Sigmoid colon (tissue), 7 donors: ENCODE measurements around the gene CTIF. TPM values are rescaled to one million over a fixed set of nuclear protein-coding genes. Genes with fewer than 3 reads are reported as not detected.

Experiments
- DNase-seq: peaks from one replicate; pipeline ENCODE4 v3.0.0-alpha.2; 2019
- H3K27ac ChIP-seq, 4 donors: fragments of 200-600 bp; sonication (generic); one replicate each; pipeline ENCODE4 v1.5.1; 2016 to 2019; ENCODE audit warnings: mild to moderate bottlenecking in 1 of 4
- H3K27me3 ChIP-seq, 3 donors: fragments of 200-600 bp; sonication (generic); one replicate each; pipeline ENCODE4 v1.5.1; 2019; ENCODE audit warnings: mild to moderate bottlenecking in 1 of 3
- H3K36me3 ChIP-seq, 4 donors: fragments of 200-600 bp; sonication (generic); one replicate each; pipeline ENCODE4 v1.5.1; 2016 to 2019
- H3K4me1 ChIP-seq, 4 donors: fragments of 200-600 bp; sonication (generic); one replicate each; pipeline ENCODE4 v1.5.1; 2017 to 2019
- H3K4me3 ChIP-seq, 4 donors: fragments of 200-600 bp; sonication (generic); one replicate each; pipeline ENCODE4 v1.5.1; 2017 to 2019; ENCODE audit warnings: mild to moderate bottlenecking in 2 of 4, moderate library complexity in 1 of 4
- H3K9me3 ChIP-seq, 4 donors: fragments of 200-600 bp in 3 of 4; sonication (generic) in 3 of 4; one replicate each; pipeline versions ENCODE4 v1.5.1 to v1.6.1; 2013 to 2019
- EP300 ChIP-seq, 4 donors: sonication (generic); formaldehyde crosslinking; IDR thresholded peaks; one replicate each; pipeline ENCODE4 v1.6.1; 2017; ENCODE audit warnings: antibody characterized with exemption in 4 of 4
- POLR2A ChIP-seq, 2 donors: fragments of 450-650 bp; IDR thresholded peaks; one replicate each; pipeline ENCODE4 v1.6.1; 2016; ENCODE audit warnings: antibody characterized with exemption in 2 of 2, mild to moderate bottlenecking in 2 of 2, moderate library complexity in 2 of 2
- POLR2AphosphoS5 ChIP-seq, 4 donors: sonication (generic); formaldehyde crosslinking; IDR thresholded peaks; one replicate each; pipeline ENCODE4 v1.6.1; 2017; ENCODE audit warnings: antibody characterized with exemption in 4 of 4
- WGBS, 2 donors: extraction: QIAGEN DNeasy Blood & Tissue Kit; methylation state at CpG; one replicate each; pipeline ENCODE4 v1.1.7; 2013; 5-methylcytosine and 5-hydroxymethylcytosine counted together
- intact Hi-C: fragments of 100-400 bp; cut with DNase I; formaldehyde crosslinking; loops from one replicate; pipeline ENCODE4 v1.15.1; 2023
- polyA plus RNA-seq, 3 donors: library from polyadenylated mRNA; stranded (reverse); fragments of 200-250 nt; gene quantifications; one replicate each; pipeline ENCODE4 v1.2.3, GENCODE V29; 2013
- total RNA-seq, 4 donors: library from RNA; depleted of rRNA; stranded (reverse); fragments of >200 nt; gene quantifications; one replicate each; pipeline ENCODE4 v1.1.0, GENCODE V29; 2016
- TF ChIP-seq, protein P1 (sequence below), 4 experiments: fragments of 450-650 bp in 3 of 4; fragments of 200-600 bp in 1 of 4; IDR thresholded peaks; one replicate each; pipeline ENCODE4 v1.5.1; 2016 to 2019; ENCODE audit warnings: antibody characterized with exemption in 4 of 4, mild to moderate bottlenecking in 3 of 4, moderate library complexity in 2 of 4
- donor health status: healthy with polysubstance abuse.
- donor health status: Bipolar disorder and iron deficiency.
- donor health status: healthy.

The CTIF gene
- total and polyA plus RNA-seq, 7 donors, result 3.6 to 65.9 (median 22.5) TPM

- no peak overlapping the region for H3K27ac ChIP-seq
- intact Hi-C loops, result no loop called here
- peaks cover 0 to 18% (median 0%) of the 10 kb centered on the region in 4 donors for H3K36me3 ChIP-seq
- H3K27me3 ChIP-seq, result no peaks in the 10 kb centered on the region
- no peak for DNase-seq
- no peak overlapping the region for H3K4me3 ChIP-seq
- 79 to 89% methylated on average over 6 of the region's 6 CpGs for WGBS, 2 donors
- TF ChIP-seq POLR2AphosphoS5 (IDR thresholded peaks at IDR 0.05), result no peak
- no peak for TF ChIP-seq EP300 (IDR thresholded peaks at IDR 0.05)
- TF ChIP-seq, protein P1, sequence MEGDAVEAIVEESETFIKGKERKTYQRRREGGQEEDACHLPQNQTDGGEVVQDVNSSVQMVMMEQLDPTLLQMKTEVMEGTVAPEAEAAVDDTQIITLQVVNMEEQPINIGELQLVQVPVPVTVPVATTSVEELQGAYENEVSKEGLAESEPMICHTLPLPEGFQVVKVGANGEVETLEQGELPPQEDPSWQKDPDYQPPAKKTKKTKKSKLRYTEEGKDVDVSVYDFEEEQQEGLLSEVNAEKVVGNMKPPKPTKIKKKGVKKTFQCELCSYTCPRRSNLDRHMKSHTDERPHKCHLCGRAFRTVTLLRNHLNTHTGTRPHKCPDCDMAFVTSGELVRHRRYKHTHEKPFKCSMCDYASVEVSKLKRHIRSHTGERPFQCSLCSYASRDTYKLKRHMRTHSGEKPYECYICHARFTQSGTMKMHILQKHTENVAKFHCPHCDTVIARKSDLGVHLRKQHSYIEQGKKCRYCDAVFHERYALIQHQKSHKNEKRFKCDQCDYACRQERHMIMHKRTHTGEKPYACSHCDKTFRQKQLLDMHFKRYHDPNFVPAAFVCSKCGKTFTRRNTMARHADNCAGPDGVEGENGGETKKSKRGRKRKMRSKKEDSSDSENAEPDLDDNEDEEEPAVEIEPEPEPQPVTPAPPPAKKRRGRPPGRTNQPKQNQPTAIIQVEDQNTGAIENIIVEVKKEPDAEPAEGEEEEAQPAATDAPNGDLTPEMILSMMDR (IDR thresholded peaks at IDR 0.05), result no peak
- no peaks in the 10 kb centered on the region for H3K9me3 ChIP-seq
- H3K4me1 ChIP-seq, result peaks cover 0 to 5% (median 2%) of the 10 kb centered on the region in 4 donors
Observed at GRCh38 chr18:48640566-48641270, 101.9 kb downstream of the CTIF start.

DNA sequence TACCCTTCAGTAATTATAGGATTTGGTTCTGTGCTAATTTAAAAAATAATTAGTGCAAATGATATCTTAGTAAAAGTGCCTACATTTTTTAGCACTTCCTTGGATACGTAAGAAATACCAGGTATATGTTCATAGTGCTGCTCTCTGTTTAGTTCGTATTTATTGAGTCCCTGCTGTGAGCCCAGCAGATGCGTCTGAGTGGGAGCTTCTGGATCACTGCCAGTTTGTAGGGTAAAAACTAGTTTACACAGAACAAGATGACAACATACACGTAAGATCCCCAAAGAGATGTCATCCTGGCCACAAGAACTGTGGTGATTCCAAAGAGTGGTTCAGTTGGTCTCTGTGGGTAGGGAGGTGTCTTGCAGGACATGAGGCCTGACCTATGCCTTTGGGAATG lies 103.2 kb downstream of the CTIF start:
- no peak for DNase-seq
- H3K27me3 ChIP-seq, result no peaks in the 10 kb centered on the region

DNA sequence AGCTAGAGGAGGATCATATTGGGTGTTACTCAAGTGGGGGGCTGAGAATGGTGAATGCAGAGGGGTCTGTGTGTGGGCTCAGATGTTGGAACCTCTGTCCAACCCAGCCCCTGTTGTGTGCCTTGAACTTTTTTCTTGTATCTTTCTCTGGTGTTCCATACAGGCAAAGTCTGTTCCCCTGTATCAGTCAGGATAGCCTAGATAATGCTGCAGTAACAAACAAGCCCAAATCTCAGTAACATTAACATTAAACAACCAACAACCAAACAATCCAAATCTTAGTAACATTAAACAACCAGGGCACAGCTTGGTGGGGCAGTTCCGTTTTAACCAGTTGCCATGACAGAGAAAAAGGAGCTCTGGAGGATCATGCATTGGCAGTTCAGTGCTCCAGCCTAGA lies 103.7 kb downstream of the CTIF start:
- Histone ChIP-seq H3K27me3 (no peaks in the 10 kb centered on the region), H3K27ac (no peak overlapping the region), H3K36me3 (peaks cover 0 to 6% (median 0%) of the 10 kb centered on the region in 4 donors), H3K9me3 (no peaks in the 10 kb centered on the region), H3K4me1 (peaks cover 0 to 5% (median 2%) of the 10 kb centered on the region in 4 donors), H3K4me3 (no peak overlapping the region)
- TF ChIP-seq POLR2AphosphoS5 (IDR thresholded peaks at IDR 0.05) (no peak), POLR2A (IDR thresholded peaks at IDR 0.05) (no peak), EP300 (IDR thresholded peaks at IDR 0.05) (no peak)
- TF ChIP-seq, protein P1 (IDR thresholded peaks at IDR 0.05), result no peak
- DNase-seq, result no peak
- intact Hi-C loops, result no loop called here
- 89 to 91% methylated on average over 1 of the region's 1 CpG for WGBS, 2 donors

More for the DNA sequence above, 103.2 kb downstream of the CTIF start:
- 94 to 95% methylated on average over 4 of the region's 4 CpGs for WGBS, 2 donors
- Histone ChIP-seq H3K9me3 (no peaks in the 10 kb centered on the region), H3K4me3 (no peak overlapping the region), H3K4me1 (peaks cover 0 to 5% (median 2%) of the 10 kb centered on the region in 4 donors), H3K27ac (no peak overlapping the region), H3K36me3 (peaks cover 0 to 11% (median 0%) of the 10 kb centered on the region in 4 donors)
- TF ChIP-seq EP300 (IDR thresholded peaks at IDR 0.05) (no peak), POLR2A (IDR thresholded peaks at IDR 0.05) (no peak), POLR2AphosphoS5 (IDR thresholded peaks at IDR 0.05) (no peak)
- TF ChIP-seq, protein P1 (IDR thresholded peaks at IDR 0.05), result no peak
- intact Hi-C loops, result no loop called here

DNA sequence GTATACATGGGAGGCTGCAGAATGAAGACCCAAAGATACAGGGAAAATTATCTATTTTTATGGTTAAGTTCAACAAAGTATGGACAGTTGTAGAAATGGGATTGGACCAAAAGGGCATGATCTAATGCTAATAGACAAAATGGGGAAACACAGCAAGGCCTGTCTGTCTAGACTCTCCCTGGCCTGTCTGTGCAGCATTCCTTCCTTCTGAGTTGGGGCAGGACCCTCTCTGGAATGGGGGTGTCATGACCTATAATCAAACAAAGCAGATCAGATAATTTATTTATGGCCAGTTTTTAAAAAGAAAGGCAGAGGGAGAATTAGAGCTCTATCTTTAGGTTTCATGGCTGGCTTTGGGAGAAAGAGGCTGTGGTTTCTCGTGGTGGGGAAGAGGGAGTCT lies 104.4 kb downstream of the CTIF start:
- WGBS, 2 donors, result 88 to 95% methylated on average over 1 of the region's 1 CpG
- no peaks in the 10 kb centered on the region for H3K9me3 ChIP-seq
- TF ChIP-seq, protein P1 (IDR thresholded peaks at IDR 0.05), result no peak
- TF ChIP-seq POLR2AphosphoS5 (IDR thresholded peaks at IDR 0.05), result no peak
- TF ChIP-seq EP300 (IDR thresholded peaks at IDR 0.05), result no peak
- no peak for TF ChIP-seq POLR2A (IDR thresholded peaks at IDR 0.05)
- H3K27me3 ChIP-seq, result no peaks in the 10 kb centered on the region
- no peak for DNase-seq
- intact Hi-C loops, result no loop called here
- no peak overlapping the region for H3K27ac ChIP-seq
- no peak overlapping the region for H3K4me3 ChIP-seq
- H3K4me1 ChIP-seq, result peaks cover 0 to 5% (median 2%) of the 10 kb centered on the region in 4 donors
- peaks cover 0 to under 1% (median 0%) of the 10 kb centered on the region in 4 donors for H3K36me3 ChIP-seq
